GM13976 (cell line): ENCODE data around the gene GPR39.
"Not testable (repeated sequence)": the region's sequence is repeated elsewhere in the genome, so short reads cannot be mapped to it uniquely, and the experiment has no call there.

Source experiments
- DNase-seq: peaks from one replicate; pipeline ENCODE4 v3.0.0; 2012; ENCODE audit warnings: low spot score
- in situ Hi-C: fragments of 300-500 bp; cut with MboI; formaldehyde crosslinking; loops from one replicate; pipeline ENCODE4 v1.12.0; 2022; ENCODE audit warnings: low sequenced_read_pairs, mixed read lengths, inconsistent platforms; ENCODE audit not compliant: unreplicated experiment
- TF ChIP-seq, protein P1 (sequence below): IDR thresholded peaks from 2 replicates; pipeline ENCODE4 v1.5.1; 2012; ENCODE audit warnings: borderline replicate concordance, mild to moderate bottlenecking; ENCODE audit not compliant: insufficient read depth; ENCODE audit errors: extremely low read depth, missing control alignments, control extremely low read depth

GPR39 gene

DNA sequence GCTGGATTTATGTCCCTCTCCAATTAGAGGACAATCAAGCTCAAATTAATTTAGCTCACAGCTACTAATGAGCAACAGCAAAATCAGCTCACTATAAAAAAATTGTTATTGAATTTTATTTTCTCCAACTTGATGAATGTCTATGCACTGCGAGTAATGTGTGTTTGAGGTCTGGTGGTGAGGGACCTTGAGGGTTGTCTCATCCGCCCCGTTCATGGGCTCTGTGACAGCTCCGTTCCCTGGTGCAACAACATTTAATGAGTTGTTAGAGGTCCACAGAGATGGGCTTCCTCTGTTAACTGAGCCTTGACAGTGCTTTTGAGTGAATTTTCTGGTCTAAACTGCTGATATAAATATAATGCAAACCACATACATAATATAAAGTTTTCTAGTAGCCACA lies 101.7 kb downstream of the GPR39 start:
- no peak for DNase-seq
- TF ChIP-seq, protein P1, sequence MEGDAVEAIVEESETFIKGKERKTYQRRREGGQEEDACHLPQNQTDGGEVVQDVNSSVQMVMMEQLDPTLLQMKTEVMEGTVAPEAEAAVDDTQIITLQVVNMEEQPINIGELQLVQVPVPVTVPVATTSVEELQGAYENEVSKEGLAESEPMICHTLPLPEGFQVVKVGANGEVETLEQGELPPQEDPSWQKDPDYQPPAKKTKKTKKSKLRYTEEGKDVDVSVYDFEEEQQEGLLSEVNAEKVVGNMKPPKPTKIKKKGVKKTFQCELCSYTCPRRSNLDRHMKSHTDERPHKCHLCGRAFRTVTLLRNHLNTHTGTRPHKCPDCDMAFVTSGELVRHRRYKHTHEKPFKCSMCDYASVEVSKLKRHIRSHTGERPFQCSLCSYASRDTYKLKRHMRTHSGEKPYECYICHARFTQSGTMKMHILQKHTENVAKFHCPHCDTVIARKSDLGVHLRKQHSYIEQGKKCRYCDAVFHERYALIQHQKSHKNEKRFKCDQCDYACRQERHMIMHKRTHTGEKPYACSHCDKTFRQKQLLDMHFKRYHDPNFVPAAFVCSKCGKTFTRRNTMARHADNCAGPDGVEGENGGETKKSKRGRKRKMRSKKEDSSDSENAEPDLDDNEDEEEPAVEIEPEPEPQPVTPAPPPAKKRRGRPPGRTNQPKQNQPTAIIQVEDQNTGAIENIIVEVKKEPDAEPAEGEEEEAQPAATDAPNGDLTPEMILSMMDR, result no peak
- in situ Hi-C loops, result no loop called here

GRCh38 chr2:132519566-132519965 lies 103.0 kb downstream of the GPR39 start:
- TF ChIP-seq, protein P1, result no peak
- in situ Hi-C loops, result no loop called here
- DNase-seq, result no peak

DNA sequence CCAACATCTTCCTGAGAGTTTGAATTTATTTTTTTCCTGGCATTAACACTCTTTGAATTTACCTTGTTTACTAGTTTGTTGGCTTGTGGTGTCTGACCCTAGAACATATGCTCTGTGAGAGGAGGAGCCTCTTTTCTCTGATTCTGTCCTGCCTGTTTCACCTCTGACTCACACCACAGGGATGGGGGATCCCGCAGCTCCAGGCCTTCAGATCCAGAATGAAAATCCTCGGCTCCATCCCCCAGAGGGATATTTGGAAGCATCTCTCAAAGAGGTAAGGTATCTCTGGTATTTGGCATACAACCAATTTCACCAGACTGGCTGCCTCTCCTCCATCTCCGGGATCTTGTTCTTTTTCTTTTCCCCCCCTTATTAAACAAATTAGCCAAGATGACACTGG lies 104.7 kb downstream of the GPR39 start:
- no peak for DNase-seq
- in situ Hi-C loops, result no loop called here

DNA sequence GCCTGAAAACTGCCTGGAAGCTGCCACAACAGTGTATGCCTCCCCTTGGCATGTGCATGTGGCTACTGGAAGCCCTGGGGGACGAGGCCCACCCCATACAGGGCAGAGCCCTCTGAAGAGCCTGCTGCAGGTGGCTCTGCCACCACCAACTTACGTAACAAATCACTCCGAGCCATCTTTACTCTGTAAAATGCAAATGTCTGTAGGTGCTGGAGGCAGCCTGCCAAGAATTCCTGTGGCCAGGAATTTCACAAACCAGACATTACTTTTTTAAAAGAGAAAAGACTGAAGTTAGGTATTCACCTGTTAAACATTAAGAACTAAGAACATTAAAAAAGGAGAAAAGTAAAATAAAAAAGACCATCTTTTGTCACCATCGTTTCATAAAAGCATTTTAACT lies 106.3 kb downstream of the GPR39 start:
- TF ChIP-seq, protein P1, result no peak
- in situ Hi-C loops, result no loop called here
- DNase-seq, result no peak

More for the DNA sequence above, 104.7 kb downstream of the GPR39 start:
- TF ChIP-seq, protein P1, result no peak

DNA sequence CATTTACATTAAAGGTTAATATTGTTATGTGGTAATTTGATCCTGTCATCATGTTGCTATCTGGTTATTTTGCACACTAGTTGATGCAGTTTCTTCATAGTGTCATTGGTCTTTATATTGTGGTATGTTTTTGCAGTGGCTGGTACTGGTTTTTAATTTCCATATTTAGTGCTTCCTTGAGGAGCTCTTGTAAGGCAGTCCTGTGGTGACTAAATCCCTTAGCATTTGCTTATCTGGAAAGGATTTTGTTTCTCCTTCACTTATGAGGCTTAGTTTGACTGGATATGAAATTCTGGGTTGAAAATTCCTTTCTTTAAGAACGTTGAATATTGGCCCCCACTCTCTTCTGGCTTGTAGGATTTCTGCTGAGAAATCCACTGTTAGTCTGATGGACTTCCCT lies 120.5 kb downstream of the GPR39 start:
- in situ Hi-C loops, DNase-seq: not testable (repeated sequence)

GRCh38 chr2:132538331-132538855 lies 121.8 kb downstream of the GPR39 start:
- in situ Hi-C loops, result no loop called here
- no peak for DNase-seq
- TF ChIP-seq, protein P1, result no peak

DNA sequence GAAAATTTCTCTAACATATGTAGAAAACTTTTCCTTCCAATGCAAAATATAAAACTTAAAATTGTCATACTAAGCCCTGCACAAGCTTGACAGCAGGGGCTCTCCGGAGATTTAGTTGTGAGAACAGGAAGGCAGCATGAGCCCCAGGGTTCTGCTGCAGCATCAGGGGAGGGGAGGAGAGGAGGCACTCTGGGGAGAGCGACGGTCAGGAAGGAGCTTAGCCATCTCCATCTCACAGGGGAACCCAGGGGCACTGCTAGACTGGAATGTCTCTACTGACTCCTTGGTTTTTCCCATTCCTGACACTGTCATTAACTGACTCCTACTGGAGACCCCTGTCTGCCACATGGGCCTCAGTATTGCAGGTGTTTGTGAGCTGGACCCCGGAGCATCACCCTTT lies 123.6 kb downstream of the GPR39 start:
- in situ Hi-C loops, result loop anchor here (10.0 kb wide), 1 partner anchor 625 kb away; no protein-coding TSS in a partner anchor
- DNase-seq, result no peak
- TF ChIP-seq, protein P1, result no peak
